HepG2 (cell line): ENCODE results near the gene KRT7. TPM values are rescaled to one million over a fixed set of nuclear protein-coding genes. Genes with fewer than 3 reads are reported as not detected.

Experiments used
- ATAC-seq: fragments of 200-7000 bp; cut with Tn5 transposase; 3 replicates; pipeline ENCODE4 v1.9.1; 2020; ENCODE audit warnings: mild to moderate bottlenecking, moderate library complexity
- BruUV-seq: library from RNA; stranded (reverse); fragments of 400-500 nt; replicated peaks from 2 replicates; lab custom pipeline; 2021; lab: Mats Ljungman, UMichigan
- CTCF ChIA-PET: fragments of 300-600 bp; formaldehyde crosslinking; extraction: SDS; loops from one replicate; lab custom pipeline; 2021; ENCODE audit warnings: low total read pairs, inconsistent platforms, low intra/inter-chr PET ratio; lab: Yijun Ruan, JAX
- POLR2A ChIA-PET: fragments of 350-600 bp; sonication (Branson Sonifier 250); formaldehyde crosslinking; loops from one replicate; lab custom pipeline; 2020; ENCODE audit warnings: antibody characterized with exemption, inconsistent platforms; lab: Yijun Ruan, JAX
- DNase-seq: peaks from one replicate; pipeline ENCODE4 v3.0.0-alpha.2; 2015; ENCODE audit warnings: low spot score
- FAIRE-seq: peaks from 3 replicates; lab custom pipeline; 2011; peaks lifted over from hg19 to GRCh38; lab: Jason Lieb, UNC
- H2AFZ ChIP-seq: one replicate; pipeline ENCODE4 v1.6.1; 2011; ENCODE audit warnings: low read length, inconsistent platforms
- H3K27ac ChIP-seq: fragments of 300-600 bp; 3 replicates; pipeline ENCODE4 v1.8.0; 2011; ENCODE audit warnings: mixed run types, mild to moderate bottlenecking, mixed read lengths, low read length, inconsistent platforms; ENCODE audit not compliant: insufficient read depth; ENCODE audit errors: extremely low read length
- H3K27me3 ChIP-seq, 2 experiments: fragments of 200-600 bp in 1 of 2; 2 replicates in 1 of 2; 3 replicates in 1 of 2; pipeline versions ENCODE4 v1.6.0 to v1.8.0; 2011; ENCODE audit warnings: low read length in 2 of 2, mild to moderate bottlenecking in 2 of 2, moderate library complexity in 2 of 2, inconsistent platforms in 1 of 2; ENCODE audit not compliant: insufficient read depth in 2 of 2, control insufficient read depth in 1 of 2
- H3K36me3 ChIP-seq, 2 experiments: fragments of 200-600 bp in 1 of 2; replicated peaks in 1 of 2; 2 replicates in 1 of 2; 3 replicates in 1 of 2; pipeline versions ENCODE4 v1.5.1 to v1.8.0; 2011; ENCODE audit warnings: low read length in 2 of 2, inconsistent platforms in 1 of 2; ENCODE audit not compliant: insufficient read depth in 2 of 2, control insufficient read depth in 1 of 2
- H3K4me1 ChIP-seq: 2 replicates; pipeline ENCODE4 v1.5.1; 2012; ENCODE audit warnings: low read length, inconsistent platforms; ENCODE audit not compliant: insufficient read depth
- H3K4me2 ChIP-seq: 2 replicates; pipeline ENCODE4 v1.6.0; 2011; ENCODE audit warnings: low read depth, low read length, inconsistent platforms
- H3K4me3 ChIP-seq, 3 experiments: fragments of 200-600 bp in 1 of 3; sonication (generic), shearing (Covaris generic) in 1 of 3; replicated peaks in 1 of 3; 2 replicates each; pipeline ENCODE4 v1.5.1; 2011 to 2016; ENCODE audit warnings: low read length in 3 of 3, inconsistent platforms in 2 of 3, low read depth in 2 of 3, mild to moderate bottlenecking in 2 of 3, control low read depth in 1 of 3, mixed read lengths in 1 of 3; ENCODE audit not compliant: insufficient read depth in 1 of 3
- H3K79me2 ChIP-seq: one replicate; pipeline ENCODE4 v1.6.1; 2011; ENCODE audit warnings: low read length, inconsistent platforms; ENCODE audit not compliant: insufficient read depth
- H3K9ac ChIP-seq: 2 replicates; pipeline ENCODE4 v1.6.0; 2011; ENCODE audit warnings: mild to moderate bottlenecking, low read depth, low read length, inconsistent platforms; ENCODE audit not compliant: insufficient read depth
- H3K9me3 ChIP-seq: 2 replicates; pipeline ENCODE4 v1.5.1; 2012; ENCODE audit warnings: mild to moderate bottlenecking, low read length
- H4K20me1 ChIP-seq: 2 replicates; pipeline ENCODE4 v1.6.0; 2011; ENCODE audit warnings: inconsistent platforms, mild to moderate bottlenecking, low read length, moderate library complexity; ENCODE audit not compliant: insufficient read depth
- ASH2L ChIP-seq: fragments of 300-600, 200-600 bp; sonication (generic); IDR thresholded peaks from 2 replicates; pipeline ENCODE4 v1.7.0; 2017; ENCODE audit warnings: low read depth, mild to moderate bottlenecking, moderate library complexity, mixed read lengths, low read length; ENCODE audit not compliant: insufficient read length
- ELF3 ChIP-seq: IDR thresholded peaks from 2 replicates; pipeline ENCODE4 v1.6.1; 2016; ENCODE audit warnings: missing genetic modification reagents, missing compliant biosample characterization
- FOXK2 ChIP-seq: fragments of 450-650 bp; IDR thresholded peaks from 2 replicates; pipeline ENCODE4 v1.6.1; 2016
- NFKB2 ChIP-seq: sonication (generic); formaldehyde crosslinking; IDR thresholded peaks from 2 replicates; pipeline ENCODE4 v1.4.0; 2020; ENCODE audit warnings: missing genetic modification reagents, borderline replicate concordance
- ZNF329 ChIP-seq: sonication (generic); formaldehyde crosslinking; IDR thresholded peaks from 2 replicates; pipeline ENCODE4 v1.9.0; 2021; ENCODE audit warnings: low read depth, mild to moderate bottlenecking, missing genetic modification reagents
- WGBS: methylation state at CpG from one replicate; pipeline ENCODE4 v1.1.6; 2017; ENCODE audit warnings: low lambda C conversion rate; 5-methylcytosine and 5-hydroxymethylcytosine counted together
- in situ Hi-C: cut with HindIII; loops from 2 replicates; pipeline ENCODE4 v1.10.0; 2017; ENCODE audit warnings: low pct_unique_long_range_greater_than_20kb; ENCODE audit not compliant: extremely low pct_ligation_motif_present
- intact Hi-C: fragments of 100-400 bp; cut with micrococcal nuclease; formaldehyde crosslinking; loops from one replicate; pipeline ENCODE4 v1.10.0; 2022; ENCODE audit not compliant: unreplicated experiment
- polyA plus RNA-seq, 8 experiments: library from polyadenylated mRNA; depleted of rRNA in 3 of 8; stranded (reverse) in 7 of 8; unstranded in 1 of 8; fragments of >200 nt; fragmentation: Illumina TruSeq in 4 of 8; extraction: Trizol in 4 of 8; gene quantifications; 2 replicates each; pipeline versions ENCODE4 v1.2.1 to v1.2.3, GENCODE V29; 2011 to 2016; ENCODE audit warnings: low read depth in 4 of 8, missing spikeins in 1 of 8, mixed read lengths in 1 of 8; ENCODE audit not compliant: insufficient read depth in 1 of 8
- total RNA-seq, 5 experiments: library from RNA; depleted of rRNA; stranded (reverse); fragments of >200 nt; fragmentation: Illumina TruSeq; extraction: Trizol; gene quantifications; 2 replicates each; pipeline ENCODE4 v1.2.3, GENCODE V29; 2016; ENCODE audit warnings: low read depth in 1 of 5
- TF ChIP-seq, protein P1 (sequence below): sonication (generic); formaldehyde crosslinking; IDR thresholded peaks from 2 replicates; pipeline ENCODE4 v1.4.0; 2020; ENCODE audit warnings: mild to moderate bottlenecking, missing genetic modification reagents
- TF ChIP-seq, protein P2 (sequence below): sonication (generic); formaldehyde crosslinking; IDR thresholded peaks from 2 replicates; pipeline ENCODE4 v1.8.0; 2022; ENCODE audit warnings: missing genetic modification reagents, low read depth, mild to moderate bottlenecking, borderline replicate concordance

The KRT7 gene
- total and polyA plus RNA-seq, 2 of the 13 experiments (the other 11 are each of a cell fraction or from before 2014, with no cell fraction given): 0.83 TPM; not detected in 1

DNA sequence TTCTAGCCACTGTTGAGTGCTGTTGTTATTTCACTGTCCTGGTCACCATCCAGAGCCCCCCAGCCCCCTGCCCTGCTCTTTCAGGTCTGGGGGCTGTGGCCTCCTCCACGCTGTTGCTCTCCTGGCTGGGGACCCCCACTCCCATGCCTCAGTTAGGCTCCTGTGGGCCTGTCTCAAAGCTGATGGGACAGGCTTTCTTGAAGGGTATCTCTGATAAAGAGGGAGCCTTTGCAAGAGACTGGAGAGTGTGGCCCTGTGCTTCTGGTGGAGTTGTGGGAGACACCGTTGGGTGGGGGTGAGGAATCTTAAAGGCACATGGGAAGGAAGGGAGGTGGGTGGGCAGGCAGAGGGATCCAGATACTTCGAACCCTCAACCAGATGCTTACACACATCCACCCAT, 29.2 kb downstream of the KRT7 start (continued):
- TF ChIP-seq NFKB2 (CRISPR knock-in tag) (no peak), ELF3 (CRISPR knock-in tag) (no peak), FOXK2 (no peak)
- TF ChIP-seq, protein P1, sequence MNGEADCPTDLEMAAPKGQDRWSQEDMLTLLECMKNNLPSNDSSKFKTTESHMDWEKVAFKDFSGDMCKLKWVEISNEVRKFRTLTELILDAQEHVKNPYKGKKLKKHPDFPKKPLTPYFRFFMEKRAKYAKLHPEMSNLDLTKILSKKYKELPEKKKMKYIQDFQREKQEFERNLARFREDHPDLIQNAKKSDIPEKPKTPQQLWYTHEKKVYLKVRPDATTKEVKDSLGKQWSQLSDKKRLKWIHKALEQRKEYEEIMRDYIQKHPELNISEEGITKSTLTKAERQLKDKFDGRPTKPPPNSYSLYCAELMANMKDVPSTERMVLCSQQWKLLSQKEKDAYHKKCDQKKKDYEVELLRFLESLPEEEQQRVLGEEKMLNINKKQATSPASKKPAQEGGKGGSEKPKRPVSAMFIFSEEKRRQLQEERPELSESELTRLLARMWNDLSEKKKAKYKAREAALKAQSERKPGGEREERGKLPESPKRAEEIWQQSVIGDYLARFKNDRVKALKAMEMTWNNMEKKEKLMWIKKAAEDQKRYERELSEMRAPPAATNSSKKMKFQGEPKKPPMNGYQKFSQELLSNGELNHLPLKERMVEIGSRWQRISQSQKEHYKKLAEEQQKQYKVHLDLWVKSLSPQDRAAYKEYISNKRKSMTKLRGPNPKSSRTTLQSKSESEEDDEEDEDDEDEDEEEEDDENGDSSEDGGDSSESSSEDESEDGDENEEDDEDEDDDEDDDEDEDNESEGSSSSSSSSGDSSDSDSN (CRISPR knock-in tag): no peak
- TF ChIP-seq, all 625 proteins: peak for 0

DNA sequence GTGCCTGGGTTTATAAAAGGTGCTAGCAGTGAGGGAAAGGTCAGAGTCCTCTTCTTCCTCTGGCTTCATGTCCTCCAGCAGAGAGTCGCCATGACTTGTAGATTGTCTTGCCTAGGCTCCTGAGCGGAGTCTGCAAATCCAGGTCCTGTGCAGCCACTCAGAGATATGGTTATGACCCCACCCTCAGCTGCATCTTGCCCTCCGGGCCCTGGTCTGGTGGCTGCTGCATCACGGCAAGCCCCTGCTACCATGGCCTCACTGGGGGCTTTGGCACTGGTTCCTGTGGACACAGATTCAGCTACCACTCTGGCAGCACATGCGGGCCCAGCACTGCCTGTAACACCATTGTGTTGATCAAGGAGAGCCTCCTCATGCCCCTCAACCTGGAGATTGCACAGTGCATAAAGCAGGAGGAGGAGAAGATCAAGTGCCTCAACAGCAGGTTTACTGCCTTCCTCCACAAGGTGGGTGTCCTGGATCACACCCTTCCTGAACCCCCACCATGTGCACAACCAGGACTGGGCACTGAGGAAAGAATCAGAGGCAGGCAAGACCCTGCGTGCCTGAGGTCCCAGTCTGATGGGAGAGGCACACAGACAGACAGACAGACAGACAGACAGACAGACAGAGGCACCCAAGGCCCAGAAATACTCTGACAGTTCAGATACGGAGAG, 30.9 kb downstream of the KRT7 start:
- no peaks in the 10 kb centered on the region for H3K4me1 ChIP-seq
- H3K4me3 ChIP-seq: no peak overlapping the region
- no peak overlapping the region for H3K27ac ChIP-seq
- H3K9me3 ChIP-seq: peaks cover 12% of the 10 kb centered on the region
- no peak overlapping the region for H2AFZ ChIP-seq
- BruUV-seq: no TSS peak
- no peaks in the 10 kb centered on the region for H3K79me2 ChIP-seq
- DNase-seq (no peak), FAIRE-seq (no peak), ATAC-seq (no peak)
- in situ Hi-C loops (no loop called here), intact Hi-C loops (no loop called here)
- WGBS: 33% methylated on average over 3 of the region's 7 CpGs
- H3K27me3 ChIP-seq: peaks cover 0 to 2% of the 10 kb centered on the region in 2 experiments; a peak in 2 of 5 replicates
- H3K36me3 ChIP-seq: no peaks in the 10 kb centered on the region
- ChIA-PET CTCF (no interaction called here), POLR2A (no interaction called here)
- TF ChIP-seq, protein P2, sequence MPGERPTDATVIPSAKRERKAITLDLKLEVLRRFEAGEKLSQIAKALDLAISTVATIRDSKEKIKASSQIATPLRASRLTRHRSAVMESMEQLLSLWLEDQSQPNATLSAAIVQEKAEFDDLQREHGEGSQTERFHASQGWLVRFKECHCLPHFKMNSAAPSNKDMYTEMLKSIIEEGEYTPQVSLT (CRISPR knock-in tag): no peak
- TF ChIP-seq ZNF329 (CRISPR knock-in tag): peak; percentile 95
- no peak for TF ChIP-seq ASH2L
- H4K20me1 ChIP-seq: no peaks in the 10 kb centered on the region
- no peak overlapping the region for H3K9ac ChIP-seq
- no peak overlapping the region for H3K4me2 ChIP-seq
